Thyroid gland (tissue), 4 donors: ENCODE data around the gene DHRS11.

Source experiments
- POLR2A ChIP-seq, 2 donors: fragments of 450-650 bp; IDR thresholded peaks; one replicate each; pipeline ENCODE4 v1.6.1; 2017; ENCODE audit warnings: antibody characterized with exemption in 2 of 2, mild to moderate bottlenecking in 2 of 2, moderate library complexity in 1 of 2
- TF ChIP-seq, protein P1 (sequence below), 6 experiments: fragments of 200-600 bp in 3 of 6; fragments of 450-650 bp in 3 of 6; sonication (generic) in 3 of 6; IDR thresholded peaks; one replicate each; pipeline ENCODE4 v1.5.1; 2016 to 2019; ENCODE audit warnings: antibody characterized with exemption in 6 of 6, mild to moderate bottlenecking in 2 of 6, inconsistent platforms in 1 of 6, moderate library complexity in 1 of 6

DNA sequence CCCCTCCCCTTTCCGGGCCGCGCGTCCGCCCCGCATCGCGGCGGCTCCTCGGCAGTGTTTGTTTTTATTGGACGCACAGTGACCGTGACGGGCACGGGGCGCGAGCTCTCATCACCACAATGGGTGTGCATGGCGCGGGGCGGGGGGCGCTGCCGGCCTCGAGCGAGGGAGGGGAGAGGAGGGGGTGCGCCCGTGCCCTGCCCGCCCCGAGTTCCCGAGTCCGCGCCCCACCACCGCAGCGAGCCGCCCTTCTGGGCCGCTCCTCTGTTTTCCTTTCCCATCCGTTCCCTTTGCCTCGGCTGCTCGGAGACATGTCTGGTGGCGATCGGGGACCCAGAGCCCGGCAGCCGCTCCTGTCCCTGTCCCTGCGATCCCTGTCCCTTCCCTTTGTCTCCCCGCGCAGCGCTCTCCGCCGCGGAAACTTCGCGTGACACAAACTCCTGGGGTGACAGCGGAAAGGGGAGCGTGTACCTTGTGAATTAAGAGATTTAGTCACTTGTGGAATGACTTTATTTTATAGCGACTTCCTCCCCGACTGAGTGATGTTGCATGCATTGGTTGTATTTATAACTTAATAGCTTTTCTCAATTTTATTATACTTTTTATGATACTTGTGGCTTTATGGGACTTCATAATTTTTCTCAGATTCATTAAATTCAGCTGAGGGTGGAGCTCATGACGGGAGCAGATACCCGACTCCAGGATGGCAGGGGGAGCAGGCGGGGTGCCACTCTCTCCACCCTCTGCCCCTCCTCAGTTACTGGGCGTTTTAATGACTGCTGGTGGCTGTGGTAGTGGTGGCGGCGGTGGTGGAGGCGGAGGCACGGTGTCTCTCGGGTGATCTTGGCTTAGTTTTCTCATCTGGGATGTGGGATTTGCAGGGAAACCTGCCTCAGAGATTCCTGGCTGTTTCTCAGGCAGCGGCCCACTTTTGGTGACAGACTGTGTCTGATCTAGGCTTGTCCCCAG lies 50.5 kb downstream of the DHRS11 start:
- no peak for TF ChIP-seq POLR2A (IDR thresholded peaks at IDR 0.05)
- TF ChIP-seq, protein P1, sequence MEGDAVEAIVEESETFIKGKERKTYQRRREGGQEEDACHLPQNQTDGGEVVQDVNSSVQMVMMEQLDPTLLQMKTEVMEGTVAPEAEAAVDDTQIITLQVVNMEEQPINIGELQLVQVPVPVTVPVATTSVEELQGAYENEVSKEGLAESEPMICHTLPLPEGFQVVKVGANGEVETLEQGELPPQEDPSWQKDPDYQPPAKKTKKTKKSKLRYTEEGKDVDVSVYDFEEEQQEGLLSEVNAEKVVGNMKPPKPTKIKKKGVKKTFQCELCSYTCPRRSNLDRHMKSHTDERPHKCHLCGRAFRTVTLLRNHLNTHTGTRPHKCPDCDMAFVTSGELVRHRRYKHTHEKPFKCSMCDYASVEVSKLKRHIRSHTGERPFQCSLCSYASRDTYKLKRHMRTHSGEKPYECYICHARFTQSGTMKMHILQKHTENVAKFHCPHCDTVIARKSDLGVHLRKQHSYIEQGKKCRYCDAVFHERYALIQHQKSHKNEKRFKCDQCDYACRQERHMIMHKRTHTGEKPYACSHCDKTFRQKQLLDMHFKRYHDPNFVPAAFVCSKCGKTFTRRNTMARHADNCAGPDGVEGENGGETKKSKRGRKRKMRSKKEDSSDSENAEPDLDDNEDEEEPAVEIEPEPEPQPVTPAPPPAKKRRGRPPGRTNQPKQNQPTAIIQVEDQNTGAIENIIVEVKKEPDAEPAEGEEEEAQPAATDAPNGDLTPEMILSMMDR (IDR thresholded peaks at IDR 0.05) = no peak
